ENCODE results near the gene C19orf85.
"Not testable (repeated sequence)": the region's sequence is repeated elsewhere in the genome, so short reads cannot be mapped to it uniquely, and the experiment has no call there.

The C19orf85 gene

DNA sequence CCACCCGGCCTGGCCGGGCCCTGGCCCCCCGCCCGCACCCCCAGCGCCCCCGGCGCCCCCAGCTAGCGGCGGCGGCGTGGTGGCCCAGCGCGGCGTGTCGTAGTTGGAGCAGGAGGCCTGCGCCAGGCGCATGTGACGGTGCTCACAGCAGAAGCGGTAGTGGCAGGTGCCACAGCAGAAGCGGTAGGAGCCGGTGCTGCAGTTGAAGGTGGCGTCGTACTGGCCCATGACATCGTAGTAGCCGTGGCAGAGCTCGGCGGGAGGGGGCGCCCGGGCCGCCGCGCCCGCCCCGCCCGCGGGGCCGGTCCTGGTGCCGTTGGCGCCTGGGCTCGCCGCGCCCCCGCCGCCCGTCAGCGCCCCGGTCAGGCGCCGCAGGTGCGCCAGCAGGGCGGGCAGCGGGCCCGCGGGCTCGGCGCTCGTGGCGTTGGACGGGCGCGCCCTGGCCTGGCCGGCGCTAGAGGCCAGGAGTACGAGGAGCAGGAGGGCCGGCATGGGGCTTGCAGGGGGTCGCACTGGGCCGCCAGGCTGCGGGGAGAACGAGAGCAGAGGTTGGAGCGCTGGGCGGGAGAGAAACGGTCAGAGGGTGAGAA, 22.1 kb downstream of the C19orf85 start:
- DNase-seq (ENCODE audit: low read depth in 2 of 3, low spot score in 1 of 3), result no peak

DNA sequence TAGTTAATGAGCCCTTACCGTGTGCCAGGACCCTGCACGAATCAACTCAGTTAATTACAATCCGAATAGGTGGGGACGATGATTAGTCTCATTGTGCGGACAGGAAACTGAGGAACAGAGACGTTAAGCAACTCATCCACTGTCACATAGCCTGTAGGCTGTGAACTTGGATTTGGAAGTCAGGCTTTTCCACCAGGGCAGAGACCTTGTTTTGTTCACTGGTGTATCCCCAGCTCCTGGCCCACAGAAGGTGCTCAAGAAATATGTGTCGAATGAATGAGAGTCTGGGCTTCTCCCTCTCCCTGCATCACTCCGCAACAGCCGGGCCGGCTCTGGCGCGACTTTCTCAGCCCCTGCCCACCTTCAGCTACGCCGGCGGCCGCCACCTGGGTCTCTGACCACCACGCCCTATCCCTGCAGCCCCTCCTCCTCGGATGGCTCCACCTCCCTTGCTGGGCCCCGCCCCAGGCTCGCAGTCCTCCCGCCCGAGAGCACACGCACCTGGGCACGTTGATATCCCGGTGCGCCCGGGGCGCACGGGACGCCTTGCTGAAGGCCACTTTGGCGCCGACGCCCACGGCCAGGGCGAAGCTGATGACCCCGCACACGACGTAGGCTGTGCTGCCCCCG, 22.7 kb downstream of the C19orf85 start:
- DNase-seq (ENCODE audit: low read depth in 2 of 3, low spot score in 1 of 3), result no peak

- DNase-seq (ENCODE audit: low read depth in 2 of 3, low spot score in 1 of 3), result no peak
These were observed 23.2 kb downstream of the C19orf85 start for GRCh38 chr19:55441319-55441691.

DNA sequence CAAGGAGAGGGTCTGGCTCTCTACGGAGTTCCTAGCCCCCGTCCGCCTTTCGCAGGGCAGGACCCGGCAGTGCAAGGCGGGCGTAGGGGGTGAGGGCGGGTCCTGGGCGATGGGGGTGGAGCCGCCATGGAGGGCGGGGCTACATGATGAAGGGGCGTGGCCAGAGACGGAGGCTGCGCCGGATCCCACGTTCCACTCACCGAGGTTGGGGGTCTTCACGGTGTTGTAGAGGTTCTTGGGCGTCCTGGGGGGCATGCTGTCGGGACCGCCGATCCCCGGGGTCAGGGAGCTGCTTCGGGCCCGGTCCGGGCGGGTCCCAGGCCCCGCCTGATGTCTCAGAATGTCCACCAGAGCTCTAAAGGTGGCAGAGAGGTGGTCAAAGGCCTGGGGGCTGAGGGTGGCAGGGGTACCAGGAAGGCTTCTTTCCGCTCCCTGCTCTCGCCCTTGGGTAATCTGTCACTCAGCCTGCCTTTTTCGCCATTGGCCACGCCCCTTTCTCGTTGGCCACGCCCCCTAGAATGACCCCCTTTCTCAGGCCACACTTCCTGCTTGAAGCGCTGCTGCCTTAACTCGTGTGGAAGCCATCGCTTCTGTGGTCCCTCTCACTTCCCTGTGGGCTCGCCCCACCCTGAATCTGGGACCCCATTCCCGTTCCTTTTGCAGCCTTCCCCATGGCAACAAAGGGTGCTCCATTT, 24.0 kb downstream of the C19orf85 start:
- no peak for DNase-seq (ENCODE audit: low read depth in 2 of 3, low spot score in 1 of 3)

- DNase-seq (ENCODE audit: low read depth in 2 of 3, low spot score in 1 of 3), result no peak
These were observed 25.5 kb downstream of the C19orf85 start for GRCh38 chr19:55439052-55439451.

- DNase-seq (ENCODE audit: low read depth in 2 of 3, low spot score in 1 of 3), result no peak
These were observed 27.1 kb downstream of the C19orf85 start for GRCh38 chr19:55437410-55437809.

- no peak for DNase-seq (ENCODE audit: low read depth in 2 of 3, low spot score in 1 of 3)
These were observed 27.7 kb downstream of the C19orf85 start for GRCh38 chr19:55436847-55437246.

DNA sequence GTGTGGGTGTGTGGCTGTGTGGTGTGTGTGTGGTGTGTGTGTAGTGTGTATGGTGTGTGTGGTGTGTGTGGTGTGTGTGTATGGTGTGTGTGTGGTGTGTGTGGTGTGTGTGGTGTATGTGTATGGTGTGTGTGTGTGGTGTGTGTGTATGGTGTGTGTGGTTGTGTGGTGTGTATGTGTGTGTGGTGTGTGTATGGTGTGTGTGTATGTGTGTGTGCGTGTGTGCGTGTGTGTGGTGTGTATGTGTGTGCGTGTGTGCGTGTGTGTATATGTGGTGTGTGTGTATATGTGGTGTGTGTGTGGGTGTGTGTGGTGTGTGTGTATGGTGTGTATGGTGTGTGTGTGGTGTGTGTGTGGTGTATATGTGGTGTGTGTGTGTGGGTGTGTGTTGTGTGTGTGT, 29.5 kb downstream of the C19orf85 start:
- no peak for DNase-seq (ENCODE audit: low read depth in 2 of 3, low spot score in 1 of 3)

DNA sequence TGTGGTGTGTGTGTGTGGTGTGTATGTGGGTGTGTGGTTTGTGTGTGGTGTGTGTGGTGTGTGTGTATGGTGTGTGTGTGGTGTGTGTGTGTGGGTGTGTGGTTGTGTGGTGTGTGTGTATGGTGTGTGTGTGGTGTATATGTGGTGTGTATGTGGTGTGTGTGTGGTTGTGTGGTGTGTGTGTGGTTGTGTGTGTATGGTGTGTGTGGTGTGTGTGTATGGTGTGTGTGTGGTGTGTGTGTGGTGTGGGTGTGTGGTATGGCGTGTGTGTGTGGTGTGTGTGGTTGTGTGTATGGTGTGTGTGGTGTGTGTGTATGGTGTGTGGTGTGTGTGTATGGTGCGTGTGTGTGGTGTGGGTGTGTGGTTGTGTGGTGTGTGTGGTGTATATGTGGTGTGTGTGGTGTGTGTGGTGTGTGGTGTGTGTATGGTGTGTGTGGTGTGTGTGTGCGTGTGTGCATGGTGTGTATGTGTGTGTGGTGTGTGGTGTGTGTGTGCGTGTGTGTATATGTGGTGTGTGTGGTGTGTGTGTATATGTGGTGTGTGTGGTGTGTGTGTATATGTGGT, 30.1 kb downstream of the C19orf85 start:
- no peak for DNase-seq (ENCODE audit: low read depth in 2 of 3, low spot score in 1 of 3)

- DNase-seq (ENCODE audit: low read depth in 2 of 3, low spot score in 1 of 3), result no peak
These were observed 31.3 kb downstream of the C19orf85 start for GRCh38 chr19:55433292-55433691.

DNA sequence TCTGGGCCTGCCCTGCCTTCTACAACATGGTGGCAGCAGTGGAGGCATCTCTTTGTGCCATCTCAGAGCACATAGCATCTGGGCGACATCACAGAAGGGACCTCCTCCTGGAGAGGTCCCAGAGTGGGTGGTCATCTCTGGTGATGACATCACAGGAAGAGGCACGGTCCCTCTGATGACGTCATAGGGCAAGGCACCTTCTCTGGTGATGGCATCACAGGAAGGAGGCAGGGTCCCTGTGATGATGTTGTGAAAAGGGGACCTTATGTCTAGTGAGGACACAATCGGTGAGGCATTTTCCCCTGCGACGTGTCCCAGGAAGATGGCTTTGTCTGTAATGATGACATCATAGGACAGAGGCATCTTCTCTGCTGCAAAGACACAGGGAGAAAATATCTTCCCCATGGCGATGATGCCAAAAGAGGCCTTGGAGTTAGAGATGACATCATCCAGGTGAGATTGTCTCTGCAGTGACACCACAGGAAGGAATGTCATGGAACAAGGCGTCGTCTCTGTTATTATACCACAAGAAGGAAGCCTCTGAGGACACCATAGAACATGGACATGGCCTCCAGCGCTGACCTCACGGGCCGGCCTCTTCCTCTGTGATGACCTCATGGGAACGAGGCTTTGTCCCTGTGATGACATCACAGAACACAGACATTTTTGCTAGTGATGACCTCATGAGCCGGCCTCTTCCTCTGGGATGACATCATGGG, 32.2 kb downstream of the C19orf85 start:
- no peak for DNase-seq (ENCODE audit: low read depth in 2 of 3, low spot score in 1 of 3)

DNA sequence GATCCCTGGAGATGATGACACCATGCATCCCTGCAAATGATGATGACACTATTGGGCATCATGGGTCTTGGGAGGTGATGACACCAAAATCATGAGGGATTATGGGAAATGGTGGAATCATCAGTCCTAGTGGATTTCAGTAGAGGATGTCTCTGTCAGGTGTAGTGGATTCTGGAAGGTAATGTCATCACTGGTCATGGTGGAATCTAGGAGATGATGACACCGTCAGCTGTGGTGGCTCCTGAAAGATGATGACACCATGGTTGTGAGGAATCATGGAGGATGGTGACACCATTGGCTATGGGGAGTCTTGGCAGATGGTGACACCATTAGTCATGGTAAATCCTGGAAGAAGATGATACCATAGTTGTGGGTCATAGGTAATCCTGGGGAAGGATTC, 33.4 kb downstream of the C19orf85 start:
- no peak for DNase-seq (ENCODE audit: low read depth in 2 of 3, low spot score in 1 of 3)

DNA sequence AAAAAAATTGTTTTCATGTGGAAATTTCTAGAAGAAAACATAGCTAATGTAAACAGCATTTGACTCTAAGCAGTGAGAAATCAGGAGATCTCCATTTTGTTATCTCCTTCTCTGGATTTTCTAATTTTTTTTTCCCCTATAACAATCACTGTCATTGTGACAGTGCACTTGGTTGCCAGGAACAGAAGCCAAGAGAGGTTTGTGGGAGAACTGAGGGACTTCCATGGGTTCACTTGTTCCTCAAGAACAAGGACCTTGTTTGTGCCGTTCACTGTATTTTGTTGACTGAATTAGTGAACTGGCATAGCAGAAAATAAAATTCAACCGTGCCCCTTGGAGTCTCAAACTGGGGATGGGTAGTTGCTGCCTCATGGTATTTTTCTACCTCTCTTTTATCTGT, 38.5 kb downstream of the C19orf85 start:
- DNase-seq (ENCODE audit: low read depth in 2 of 3, low spot score in 1 of 3), result no peak

GRCh38 chr19:55424518-55424917, 40.0 kb downstream of the C19orf85 start:
- DNase-seq (ENCODE audit: low read depth in 2 of 3, low spot score in 1 of 3), result no peak

- DNase-seq (ENCODE audit: low read depth in 2 of 3, low spot score in 1 of 3), result no peak
These were observed 41.1 kb downstream of the C19orf85 start for GRCh38 chr19:55423225-55424005.

DNA sequence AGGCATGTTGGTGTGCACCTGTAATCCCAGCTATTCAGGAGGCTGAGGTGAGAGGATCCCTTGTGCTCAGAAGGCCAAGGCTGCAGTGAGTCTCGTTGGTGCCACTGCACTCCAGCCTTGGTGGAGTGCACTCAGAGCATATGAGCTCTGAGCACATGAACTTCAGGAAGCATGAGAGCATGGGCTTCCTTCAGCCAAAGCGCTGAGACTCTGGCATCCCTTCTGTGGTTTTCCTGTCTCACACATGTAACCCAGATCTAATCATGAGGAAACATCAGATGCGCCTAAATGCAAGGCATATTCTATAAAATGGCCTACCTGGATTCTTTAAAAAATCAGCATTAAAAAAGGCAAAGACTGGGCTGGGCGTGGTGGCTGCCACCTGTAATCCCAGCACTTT, 43.3 kb downstream of the C19orf85 start:
- not testable (repeated sequence) for DNase-seq (ENCODE audit: low read depth in 2 of 3, low spot score in 1 of 3)

GRCh38 chr19:55419624-55420236, 44.8 kb downstream of the C19orf85 start:
- DNase-seq (ENCODE audit: low read depth in 2 of 3, low spot score in 1 of 3), result no peak

GRCh38 chr19:55419103-55419502, 45.4 kb downstream of the C19orf85 start:
- DNase-seq (ENCODE audit: low read depth in 2 of 3, low spot score in 1 of 3), result no peak

DNA sequence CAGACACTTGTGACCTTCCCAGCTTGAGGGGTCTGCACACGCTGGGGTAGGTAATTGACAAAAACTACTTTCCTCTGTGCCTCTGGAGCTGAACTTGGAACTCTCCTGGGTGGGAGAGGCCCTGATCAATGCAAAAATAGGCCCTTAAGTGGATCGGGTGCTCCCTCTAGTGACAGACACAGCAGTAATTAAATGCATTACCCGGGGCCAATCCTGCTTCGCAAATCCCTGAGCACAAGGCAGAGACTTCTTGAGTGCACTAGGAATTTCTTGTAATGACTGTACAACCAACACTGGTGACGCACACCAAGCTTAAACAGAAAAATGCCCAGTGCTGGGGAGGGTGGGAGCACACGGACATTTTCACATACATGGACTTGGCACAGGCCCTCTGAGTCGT, 46.4 kb downstream of the C19orf85 start:
- peak in 2 of 3 donors; percentile 38 to 55 for DNase-seq (ENCODE audit: low read depth in 2 of 3, low spot score in 1 of 3)

All from stimulated activated CD4-positive, alpha-beta T cell treated with anti-CD3 and anti-CD28 coated beads, Interleukin-12 subunit alpha, Interleukin-12 subunit beta, amount 100 ng/mL, for 48 hours (primary cell).